Measurements from ENCODE around the gene MC4R. TPM values are rescaled to one million over a fixed set of nuclear protein-coding genes. Genes with fewer than 3 reads are reported as not detected.

Gene MC4R
- total RNA-seq, 1 experiment from 2014 or later: not detected

GRCh38 chr18:60391571-60392226 lies 19.1 kb upstream of the MC4R start:
- no peaks in the 10 kb centered on the region for H3K79me2 ChIP-seq (ENCODE audit: insufficient read depth, low read length)
- no peaks in the 10 kb centered on the region for H3K36me3 ChIP-seq (ENCODE audit: control insufficient read depth in 1 of 2, insufficient read depth in 2 of 2, low read length in 2 of 2)
- no peak for ATAC-seq
- intact Hi-C loops (cut with micrococcal nuclease): no loop called here
- H3K27me3 ChIP-seq (ENCODE audit: insufficient read depth, low read length): no peaks in the 10 kb centered on the region
- H3K27ac ChIP-seq (ENCODE audit: low read depth, low read length): no peak overlapping the region
- H3K4me2 ChIP-seq (ENCODE audit: low read length): no peak overlapping the region
- H3K9me2 ChIP-seq (ENCODE audit: insufficient read depth): no peaks in the 10 kb centered on the region
- no peaks in the 10 kb centered on the region for H3K9me3 ChIP-seq (ENCODE audit: control insufficient read depth in 1 of 2, insufficient read depth in 1 of 2, low read depth in 1 of 2, low read length in 2 of 2)
- no peak overlapping the region for H3K9ac ChIP-seq (ENCODE audit: low read length)
- no peak for TF ChIP-seq ZNF274 (IDR thresholded peaks at IDR 0.05; ENCODE audit: low read depth, low read length)
- no peak for TF ChIP-seq ZBTB33 (IDR thresholded peaks at IDR 0.05; ENCODE audit: extremely low read depth, insufficient replicate concordance, low read length)
- no peak for TF ChIP-seq REST (IDR thresholded peaks at IDR 0.05; ENCODE audit: low read depth)
- no peak for TF ChIP-seq RAD21 (IDR thresholded peaks at IDR 0.05; ENCODE audit: low read depth)
- no peak for TF ChIP-seq MAX (IDR thresholded peaks at IDR 0.05)
- TF ChIP-seq CBX3 (IDR thresholded peaks at IDR 0.05; ENCODE audit: low read depth): no peak
- H2AFZ ChIP-seq (ENCODE audit: low read depth, low read length, poor library complexity, severe bottlenecking): no peak overlapping the region
- no TSS peak for BruUV-seq (replicated peaks)
- no peaks in the 10 kb centered on the region for H4K20me1 ChIP-seq (ENCODE audit: insufficient read depth)
- CTCF ChIA-PET: no interaction called here
- H3K4me1 ChIP-seq (ENCODE audit: control insufficient read depth in 1 of 2, insufficient read depth in 2 of 2, low read length in 2 of 2): no peaks in the 10 kb centered on the region
- RAD21 ChIA-PET (ENCODE audit: low non-redundant PET in 1 of 2, low total read pairs in 2 of 2, uncharacterized antibody in 2 of 2, unreplicated experiment in 2 of 2): no interaction called here
- H3K4me3 ChIP-seq (replicated peaks in 1 of 2; ENCODE audit: low read depth in 1 of 2, low read length in 2 of 2): no peak overlapping the region
- POLR2A ChIA-PET: no interaction called here
- DNase-seq (ENCODE audit: low read depth, low spot score): no peak

Measured in HCT116 (cell line).